ENCODE data around the gene TPSAB1. TPM values are rescaled to one million over a fixed set of nuclear protein-coding genes. Genes with fewer than 3 reads are reported as not detected.

TPSAB1 gene
- total RNA-seq, 2 donors from 2014 or later: 17.7 to 33.6 TPM

- 79% methylated on average over 12 of the region's 16 CpGs for WGBS
- Histone ChIP-seq H3K4me1 (replicated peaks) (no peaks in the 10 kb centered on the region), H3K27ac (no peak overlapping the region), H3K9me3 (no peaks in the 10 kb centered on the region), H3K36me3 (no peaks in the 10 kb centered on the region), H3K27me3 (replicated peaks; ENCODE audit: insufficient read depth) (peaks cover 8% of the 10 kb centered on the region), H3K4me3 (no peak overlapping the region)
- no peak for DNase-seq (ENCODE audit: low spot score)
- no peak for TF ChIP-seq CTCF (IDR thresholded peaks at IDR 0.05)
- no peak for TF ChIP-seq POLR2AphosphoS5 (IDR thresholded peaks at IDR 0.05)
- TF ChIP-seq POLR2A (IDR thresholded peaks at IDR 0.05): no peak
- intact Hi-C loops (cut with DNase I): no loop called here
Observed at GRCh38 chr16:1281517-1281916, 41.0 kb downstream of the TPSAB1 start.

GRCh38 chr16:1282324-1282973, 41.9 kb downstream of the TPSAB1 start:
- peaks cover 8% of the 10 kb centered on the region for H3K27me3 ChIP-seq (replicated peaks; ENCODE audit: insufficient read depth)
- DNase-seq (ENCODE audit: low spot score): no peak
- no peak overlapping the region for H3K4me3 ChIP-seq
- no peaks in the 10 kb centered on the region for H3K9me3 ChIP-seq
- intact Hi-C loops (cut with DNase I): no loop called here
- 72% methylated on average over 17 of the region's 17 CpGs for WGBS
- TF ChIP-seq POLR2AphosphoS5 (IDR thresholded peaks at IDR 0.05) (no peak), CTCF (IDR thresholded peaks at IDR 0.05) (no peak), POLR2A (IDR thresholded peaks at IDR 0.05) (no peak)
- H3K36me3 ChIP-seq: no peaks in the 10 kb centered on the region
- H3K27ac ChIP-seq: no peak overlapping the region
- H3K4me1 ChIP-seq (replicated peaks): no peaks in the 10 kb centered on the region

- Histone ChIP-seq H3K4me1 (replicated peaks) (no peaks in the 10 kb centered on the region), H3K36me3 (no peaks in the 10 kb centered on the region), H3K9me3 (no peaks in the 10 kb centered on the region), H3K27me3 (replicated peaks; ENCODE audit: insufficient read depth) (peaks cover 14% of the 10 kb centered on the region), H3K4me3 (no peak overlapping the region), H3K27ac (no peak overlapping the region)
- TF ChIP-seq POLR2A (IDR thresholded peaks at IDR 0.05): no peak
- TF ChIP-seq POLR2AphosphoS5 (IDR thresholded peaks at IDR 0.05): no peak
- TF ChIP-seq CTCF (IDR thresholded peaks at IDR 0.05): no peak
- intact Hi-C loops (cut with DNase I): no loop called here
- 46% methylated on average over 17 of the region's 17 CpGs for WGBS
- no peak for DNase-seq (ENCODE audit: low spot score)
Observed at GRCh38 chr16:1283296-1283695, 42.8 kb downstream of the TPSAB1 start.

GRCh38 chr16:1283996-1284616, 43.6 kb downstream of the TPSAB1 start:
- H3K27ac ChIP-seq: no peak overlapping the region
- no peaks in the 10 kb centered on the region for H3K9me3 ChIP-seq
- 78% methylated on average over 16 of the region's 16 CpGs for WGBS
- H3K4me3 ChIP-seq: no peak overlapping the region
- intact Hi-C loops (cut with DNase I): no loop called here
- no peaks in the 10 kb centered on the region for H3K4me1 ChIP-seq (replicated peaks)
- no peak for DNase-seq (ENCODE audit: low spot score)
- no peaks in the 10 kb centered on the region for H3K36me3 ChIP-seq
- TF ChIP-seq POLR2AphosphoS5 (IDR thresholded peaks at IDR 0.05): no peak
- no peak for TF ChIP-seq CTCF (IDR thresholded peaks at IDR 0.05)
- TF ChIP-seq POLR2A (IDR thresholded peaks at IDR 0.05): no peak
- peaks cover 19% of the 10 kb centered on the region for H3K27me3 ChIP-seq (replicated peaks; ENCODE audit: insufficient read depth)

All from prostate gland (tissue), 2 donors.